ENCODE data around the gene PALM3.
"Not testable (repeated sequence)": the region's sequence is repeated elsewhere in the genome, so short reads cannot be mapped to it uniquely, and the experiment has no call there.

PALM3 gene

DNA sequence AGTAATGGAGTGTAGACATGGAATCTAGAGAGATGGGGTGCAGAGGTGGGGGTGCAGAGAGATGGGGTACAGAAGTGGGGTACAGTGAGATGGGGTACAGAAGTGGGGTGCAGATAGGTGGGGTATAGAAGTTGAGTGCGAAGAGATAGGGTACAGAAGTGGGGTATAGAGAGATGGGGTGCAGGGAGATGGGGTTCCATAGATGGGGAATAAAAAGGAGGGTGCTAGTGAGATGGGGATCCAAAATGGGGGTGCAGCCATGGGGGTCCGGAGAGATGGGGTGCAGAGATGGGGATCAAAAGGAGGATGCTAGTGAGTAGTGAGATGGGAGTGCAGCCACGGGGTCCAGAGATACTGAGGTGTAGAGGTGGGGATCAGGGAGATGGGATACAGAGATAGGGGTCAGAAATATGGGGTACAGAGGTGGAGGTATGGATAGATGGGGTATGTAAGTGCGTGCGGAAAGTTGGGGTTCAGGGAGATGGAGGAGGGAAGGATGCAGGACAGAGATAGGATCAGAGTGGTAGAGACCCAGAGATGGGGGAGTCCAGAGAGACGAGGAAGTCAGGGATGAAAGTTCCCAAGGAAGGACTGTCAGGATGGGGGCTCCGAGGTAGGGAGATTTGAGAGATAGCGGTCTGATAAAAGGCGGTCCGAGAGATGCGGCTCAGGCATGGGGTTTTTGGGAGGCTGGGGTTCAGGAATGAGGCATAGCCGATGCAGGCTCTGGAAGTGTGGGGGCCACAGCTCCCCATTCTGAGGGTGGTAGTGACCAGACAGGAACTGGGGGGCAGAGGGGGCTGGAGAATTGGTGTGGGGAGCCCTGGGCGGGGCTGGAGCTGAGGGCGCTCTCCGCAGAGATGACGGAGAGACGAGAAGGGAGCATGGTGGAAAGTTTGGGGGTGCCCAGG is 3.4 kb downstream of the PALM3 start:
- DNase-seq (ENCODE audit: low read depth): no peak

DNA sequence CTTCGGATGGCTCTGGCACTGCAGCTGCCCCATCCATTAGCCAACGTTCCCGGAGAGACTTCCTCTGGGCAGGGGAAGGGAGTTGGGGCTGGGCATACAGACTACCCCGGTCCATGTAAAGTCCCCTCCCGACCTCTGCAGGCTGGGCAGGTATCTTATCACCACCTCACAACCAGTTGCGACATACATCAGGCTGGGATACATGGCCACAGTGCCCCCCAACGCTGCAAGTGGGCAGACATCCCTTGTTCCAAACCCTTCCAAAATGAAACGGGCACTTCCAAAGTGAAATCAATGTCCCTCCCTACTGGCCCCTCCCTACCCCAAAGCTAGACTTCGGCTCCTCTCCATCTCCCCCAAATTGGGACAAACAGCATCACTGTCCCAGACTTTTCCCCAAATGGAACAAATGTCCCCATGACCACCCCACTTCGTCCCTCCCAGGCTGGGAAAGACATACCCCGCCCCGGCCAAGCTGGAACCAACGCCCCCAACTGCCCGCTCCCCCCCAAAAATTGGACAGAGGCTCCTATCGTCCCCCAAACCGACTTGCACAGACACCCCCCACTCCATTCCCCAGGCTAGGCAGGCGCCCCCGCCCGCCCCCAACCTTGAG is 5.0 kb downstream of the PALM3 start:
- DNase-seq (ENCODE audit: low read depth): no peak

DNA sequence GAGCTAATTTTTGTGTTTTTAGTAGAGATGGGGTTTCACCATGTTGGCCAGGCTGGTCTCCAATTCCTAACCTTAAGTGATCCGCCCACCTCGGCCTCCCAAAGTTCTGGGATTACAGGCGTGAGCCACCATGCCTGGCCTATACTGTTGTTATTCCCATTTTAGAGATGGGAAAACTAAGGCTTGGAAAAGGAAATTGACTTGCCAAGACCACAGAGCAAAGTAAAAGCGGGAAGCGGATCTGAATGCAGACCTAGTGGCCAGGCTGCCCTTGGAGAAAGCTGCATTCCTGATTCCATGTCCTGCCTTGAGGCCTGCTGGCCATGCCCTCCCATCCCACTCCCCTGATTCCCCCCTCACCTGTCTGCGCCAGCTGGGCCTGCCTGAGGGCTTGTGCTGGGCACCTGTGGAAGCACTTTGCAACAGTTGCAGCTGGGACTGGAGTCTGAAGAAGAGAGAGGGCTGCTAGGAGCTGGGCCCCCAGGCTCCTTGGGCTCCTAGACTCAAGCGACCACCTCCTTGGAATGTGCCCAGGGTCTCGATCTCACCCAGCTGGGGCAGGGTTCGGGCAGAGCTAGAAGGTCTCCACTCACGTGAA is 5.7 kb downstream of the PALM3 start:
- no peak for DNase-seq (ENCODE audit: low read depth)

DNA sequence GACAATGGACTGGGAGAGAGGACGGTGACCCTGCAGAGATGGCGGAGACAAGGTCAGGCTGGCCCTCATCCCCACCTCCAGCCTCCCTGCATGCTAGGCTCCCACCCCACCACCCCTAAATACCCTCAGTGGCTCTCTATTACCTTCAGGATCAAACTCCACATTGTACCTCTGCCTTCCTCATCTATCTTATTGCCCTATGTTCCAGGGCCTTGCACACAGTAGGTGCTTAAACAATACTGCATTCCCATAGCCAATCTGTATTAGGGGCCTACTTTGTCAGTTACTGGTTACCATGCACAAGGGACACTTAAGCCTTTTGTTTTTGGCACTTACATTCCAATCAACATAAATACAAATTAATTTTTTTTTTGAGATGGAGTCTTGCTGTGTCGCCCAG is 6.5 kb downstream of the PALM3 start:
- DNase-seq (ENCODE audit: low read depth): no peak

DNA sequence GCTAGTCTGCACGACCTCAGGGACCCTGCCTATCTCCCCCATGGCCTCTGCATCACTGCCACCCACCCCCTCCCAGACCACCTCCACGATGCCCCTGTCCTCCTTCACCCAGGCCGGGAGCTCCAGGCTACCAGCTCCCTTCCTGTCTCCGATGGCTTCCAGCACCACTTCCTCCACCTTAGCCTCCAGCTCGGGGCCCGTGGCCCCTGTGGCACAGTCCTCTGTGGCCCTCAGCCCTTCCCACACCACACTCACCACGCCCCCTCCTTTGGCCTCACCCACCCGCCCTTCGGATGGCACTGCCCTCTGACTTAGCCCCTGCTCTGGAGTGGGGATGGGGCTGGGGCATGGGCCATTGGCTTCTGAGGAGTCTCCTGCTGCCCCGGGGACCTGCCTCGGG is 7.2 kb downstream of the PALM3 start:
- DNase-seq (ENCODE audit: low read depth): no peak

DNA sequence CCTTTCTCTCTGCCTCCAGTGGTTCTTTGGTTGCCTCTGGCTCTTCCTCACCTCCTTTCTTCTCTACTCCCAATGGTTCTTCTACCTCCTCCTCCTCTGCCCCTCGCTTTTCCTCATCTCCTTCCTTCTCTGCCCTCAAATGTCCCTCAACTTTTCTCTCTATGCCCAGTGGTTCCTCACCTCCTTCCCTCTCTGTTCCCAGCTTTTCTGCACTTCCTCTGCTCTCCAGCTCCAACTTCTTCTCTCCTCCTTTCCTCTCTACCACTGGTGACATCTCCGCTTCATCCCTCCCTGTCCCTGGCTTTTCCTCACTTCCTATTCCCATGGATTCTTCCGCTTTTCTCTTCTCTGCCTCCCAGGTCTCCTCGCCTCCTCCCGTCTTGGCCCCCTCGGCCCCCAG is 7.8 kb downstream of the PALM3 start:
- DNase-seq (ENCODE audit: low read depth): no peak

DNA sequence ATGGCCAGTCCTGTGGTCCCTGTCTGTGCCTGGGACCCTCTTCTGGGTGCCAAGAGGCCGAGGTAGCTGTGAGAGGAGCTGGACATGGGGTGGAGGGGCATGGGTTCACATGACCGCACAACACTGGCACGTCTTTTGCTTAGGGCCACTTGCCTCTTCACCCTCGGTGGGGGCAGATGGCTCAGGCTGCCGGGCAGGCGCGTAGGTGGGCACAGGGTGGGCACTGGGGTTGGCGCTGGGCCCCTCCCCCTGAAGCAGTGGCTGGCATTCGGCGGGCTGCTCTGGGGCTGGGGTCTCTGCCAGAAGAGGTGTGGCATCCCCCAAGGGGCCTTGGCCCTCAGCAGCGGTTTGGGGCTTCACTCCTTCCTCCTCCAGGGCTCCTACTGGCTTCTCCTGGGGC is 8.4 kb downstream of the PALM3 start:
- DNase-seq (ENCODE audit: low read depth): no peak

DNA sequence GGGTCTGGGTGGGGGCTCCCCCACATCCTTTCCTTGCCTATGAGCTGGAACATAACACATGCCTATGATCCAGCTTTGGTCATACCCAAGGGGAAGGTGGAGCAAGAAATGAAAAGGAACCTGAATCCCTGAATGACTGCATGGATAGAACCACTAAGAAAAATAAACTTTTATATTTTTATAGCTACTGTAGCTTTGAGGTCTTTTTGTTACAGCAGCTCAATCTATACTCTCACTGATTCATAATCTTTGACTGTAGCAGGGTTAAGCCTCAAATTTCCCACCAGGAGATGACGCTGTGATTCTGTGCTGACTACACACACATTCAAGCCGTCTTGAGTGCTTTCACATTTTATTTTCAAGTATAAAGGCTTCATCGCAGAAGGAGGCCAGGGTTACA is 8.8 kb downstream of the PALM3 start:
- DNase-seq (ENCODE audit: low read depth): no peak

DNA sequence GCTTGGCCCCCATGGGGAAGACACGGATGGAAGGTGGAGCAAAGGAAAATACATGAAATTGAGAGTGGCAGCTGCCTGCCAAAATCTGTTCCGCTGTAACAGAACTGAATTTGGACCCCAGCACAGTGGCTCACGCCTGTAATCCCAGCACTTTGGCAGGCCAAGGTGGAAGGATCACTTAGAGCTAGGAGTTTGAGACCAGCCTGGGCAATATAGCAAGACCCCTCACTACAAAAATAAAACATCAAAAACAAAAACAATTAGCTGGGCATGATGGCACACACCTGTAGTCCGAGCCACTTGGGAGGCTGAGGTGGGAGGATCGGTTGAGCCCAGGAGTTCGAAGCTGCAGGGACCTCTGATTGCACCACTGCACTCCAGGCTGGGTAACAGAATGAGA is 9.4 kb downstream of the PALM3 start:
- no peak for DNase-seq (ENCODE audit: low read depth)

DNA sequence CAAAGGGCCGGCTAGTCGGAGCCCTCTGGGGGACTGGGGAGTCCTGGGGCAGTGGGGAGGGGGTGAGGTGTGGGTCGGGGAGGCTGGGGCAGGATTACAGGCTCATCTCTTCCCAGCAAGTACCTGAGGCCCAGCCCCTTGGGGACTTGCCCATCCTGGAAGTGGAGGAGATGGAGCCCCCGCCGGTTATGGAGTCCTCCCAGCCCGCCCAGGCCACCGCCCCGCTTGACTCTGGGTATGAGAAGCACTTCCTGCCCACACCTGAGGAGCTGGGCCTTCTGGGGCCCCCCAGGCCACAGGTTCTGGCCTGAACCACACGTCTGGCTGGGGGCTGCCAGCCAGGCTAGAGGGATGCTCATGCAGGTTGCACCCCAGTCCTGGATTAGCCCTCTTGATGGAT is 9.9 kb downstream of the PALM3 start:
- no peak for DNase-seq (ENCODE audit: low read depth)

DNA sequence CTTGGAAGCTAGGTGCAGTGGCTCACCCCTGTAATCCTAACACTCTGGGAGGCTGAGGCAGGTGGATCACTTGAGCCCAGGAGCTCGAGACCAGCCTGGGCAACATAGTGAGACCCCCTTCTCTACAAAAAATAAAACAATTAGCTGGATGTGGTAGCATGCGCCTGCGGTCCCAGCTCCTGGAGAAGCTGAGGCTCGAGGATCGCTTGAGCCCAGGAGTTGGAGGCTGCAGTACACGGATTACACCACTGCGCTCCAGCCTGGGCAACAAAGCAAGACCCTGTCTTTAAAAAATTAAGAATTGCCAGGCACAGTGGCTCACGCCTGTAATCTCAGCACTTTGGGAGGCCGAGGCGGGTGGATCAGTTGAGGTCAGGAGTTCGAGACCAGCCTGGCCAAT is 10.9 kb downstream of the PALM3 start:
- not testable (repeated sequence) for DNase-seq (ENCODE audit: low read depth)

DNA sequence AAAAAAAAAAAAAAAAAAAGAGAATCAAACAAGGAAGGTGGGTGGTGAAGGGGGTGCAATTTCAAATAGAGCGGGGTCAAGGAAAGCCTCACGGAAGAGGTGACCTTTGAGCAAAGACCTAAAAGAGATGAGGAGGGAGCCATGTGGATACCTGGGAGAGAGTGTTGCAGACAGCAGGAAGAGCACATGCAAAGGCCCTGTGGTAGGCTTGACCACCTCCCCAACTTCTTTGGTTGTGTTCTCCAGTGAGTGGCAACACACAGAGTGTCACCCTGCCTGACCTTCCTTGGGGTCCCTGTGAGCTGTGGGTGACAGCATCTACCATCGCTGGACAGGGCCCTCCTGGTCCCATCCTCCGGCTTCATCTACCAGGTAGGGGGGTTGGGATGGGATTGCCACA is 11.4 kb downstream of the PALM3 start:
- DNase-seq (ENCODE audit: low read depth): no peak

DNA sequence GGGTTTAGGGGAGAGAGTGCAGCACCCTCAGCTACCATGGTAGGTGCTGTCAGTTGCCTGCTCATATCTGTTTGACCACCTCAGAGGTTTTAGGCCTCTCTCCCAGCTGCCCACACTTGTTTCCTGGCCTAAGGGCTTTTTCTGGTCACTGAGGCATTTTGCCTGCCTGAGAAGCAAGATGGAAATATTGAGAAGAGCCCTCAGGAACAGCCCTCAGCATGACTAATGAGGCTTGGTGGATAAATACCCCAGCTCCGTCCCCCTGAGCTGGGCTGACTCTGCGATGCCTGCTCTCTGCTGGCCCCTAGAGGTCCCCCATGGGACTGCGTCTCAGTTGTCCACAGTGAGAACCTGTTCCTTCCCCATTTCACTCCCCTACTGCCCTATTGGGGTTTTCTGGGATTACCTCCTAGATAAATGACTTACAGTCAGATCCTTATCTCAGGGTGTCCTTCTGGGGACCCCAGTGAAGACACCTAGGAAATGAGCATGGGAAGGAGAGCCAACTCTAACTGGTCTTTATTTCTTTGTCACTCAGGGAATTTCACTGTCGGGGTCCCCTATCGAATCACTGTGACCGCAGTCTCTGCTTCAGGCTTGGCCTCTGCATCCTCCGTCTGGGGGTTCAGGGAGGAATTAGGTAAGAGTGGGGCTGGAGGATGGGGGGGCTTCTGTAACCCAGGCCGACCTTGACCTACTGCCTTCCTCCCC is 13.3 kb downstream of the PALM3 start:
- DNase-seq (ENCODE audit: low read depth): peak; percentile 71

DNA sequence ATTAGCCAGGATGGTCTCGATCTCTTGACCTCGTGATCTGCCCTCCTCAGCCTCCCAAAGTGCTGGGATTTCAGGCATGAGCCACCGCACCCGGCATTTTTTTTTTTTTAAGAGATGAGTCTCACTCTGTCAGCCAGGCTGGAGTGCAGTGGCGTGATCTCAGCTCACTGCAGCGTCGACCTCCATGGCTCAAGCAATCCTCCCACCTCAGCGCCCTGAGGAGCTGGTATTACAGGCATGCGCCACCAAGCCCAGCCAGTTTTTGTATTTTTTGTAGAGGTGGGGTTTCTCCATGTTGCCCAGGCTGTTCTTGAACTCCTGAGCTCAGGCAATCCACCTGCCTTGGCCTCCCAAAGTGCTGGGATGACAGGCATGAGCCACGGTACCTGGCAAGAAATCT is 14.0 kb downstream of the PALM3 start:
- not testable (repeated sequence) for DNase-seq (ENCODE audit: low read depth)

DNA sequence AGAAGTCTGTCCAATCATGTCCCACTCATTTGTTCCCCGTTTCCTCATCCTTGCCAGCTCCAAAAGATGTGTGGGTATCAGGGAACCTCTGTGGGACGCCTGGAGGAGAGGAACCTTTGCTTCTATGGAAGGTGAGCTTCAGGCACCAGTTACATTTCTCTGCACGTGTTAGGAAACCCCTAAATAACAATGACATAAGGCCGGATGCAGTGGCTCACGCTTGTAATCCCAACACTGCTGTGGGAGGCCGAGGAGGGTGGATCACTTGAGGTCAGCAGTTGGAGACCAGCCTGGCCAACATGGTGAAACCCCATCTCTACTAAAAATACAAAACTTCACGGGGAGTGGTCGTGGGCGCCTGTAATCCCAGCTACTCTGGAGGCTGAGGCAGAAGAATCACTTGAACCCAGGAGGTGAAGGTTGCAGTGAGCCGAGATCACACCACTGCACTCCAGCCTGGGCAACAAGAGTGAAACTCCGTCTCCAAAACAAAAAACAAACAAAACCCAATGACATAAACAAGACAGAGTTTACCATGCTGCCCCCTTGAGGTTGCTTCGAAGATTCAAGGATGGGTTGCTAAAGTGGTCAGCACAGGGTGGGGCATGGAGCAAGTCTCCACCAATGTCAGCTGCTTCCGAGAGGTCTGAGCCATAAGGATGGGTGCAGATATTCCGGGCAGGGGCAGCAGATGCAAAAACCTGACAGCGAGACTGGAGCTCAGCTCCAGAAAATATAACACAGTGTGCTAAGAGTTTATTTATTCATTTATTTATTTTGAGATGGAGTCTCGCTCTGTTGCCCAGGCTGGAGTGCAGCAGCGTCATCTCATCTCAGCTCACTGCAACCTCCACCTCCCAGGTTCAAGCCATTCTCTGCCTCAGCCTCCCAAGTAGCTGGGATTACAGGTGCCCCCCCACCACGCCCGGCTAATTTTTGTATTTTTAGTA is 18.9 kb downstream of the PALM3 start:
- not testable (repeated sequence) for DNase-seq (ENCODE audit: low read depth)

DNA sequence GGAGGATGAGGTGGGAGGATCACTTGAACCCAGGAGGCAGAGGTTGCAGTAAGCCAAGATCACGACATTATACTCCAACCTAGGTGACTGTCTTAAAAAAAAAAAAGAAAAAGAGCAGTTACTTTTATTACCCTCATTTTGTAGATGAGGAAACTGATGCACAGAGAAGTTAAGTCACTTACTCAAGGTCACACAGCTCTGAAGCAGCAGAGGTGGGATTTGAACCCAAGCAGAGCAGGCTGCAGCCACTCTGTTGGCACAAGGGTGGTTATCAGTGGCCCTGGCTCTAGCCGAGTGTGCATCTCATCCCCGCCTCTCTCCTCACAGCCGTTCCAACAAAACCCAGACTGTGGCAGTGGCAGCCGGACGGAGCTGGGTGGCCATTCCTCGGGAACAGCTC is 22.7 kb downstream of the PALM3 start:
- DNase-seq (ENCODE audit: low read depth): no peak

DNA sequence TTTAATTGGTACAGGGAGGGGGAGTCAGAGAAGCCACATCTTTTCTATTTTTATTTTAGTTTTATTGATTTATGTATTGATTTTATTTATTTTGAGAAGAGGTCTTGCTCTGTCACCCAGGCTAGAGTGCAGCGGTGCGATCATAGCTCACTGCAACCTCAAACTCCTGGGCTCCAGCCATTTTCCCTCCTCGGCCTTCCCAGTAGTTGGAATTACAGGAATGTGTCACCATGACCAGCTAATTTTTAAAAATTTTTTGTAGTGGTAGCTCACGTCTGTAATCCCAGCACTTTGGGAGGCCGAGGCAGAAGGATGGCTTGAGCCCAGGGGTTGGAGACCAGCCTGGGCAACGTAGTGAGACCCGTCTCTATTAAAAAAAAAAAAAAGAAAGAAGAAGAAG is 26.2 kb downstream of the PALM3 start:
- no peak for DNase-seq (ENCODE audit: low read depth)

DNA sequence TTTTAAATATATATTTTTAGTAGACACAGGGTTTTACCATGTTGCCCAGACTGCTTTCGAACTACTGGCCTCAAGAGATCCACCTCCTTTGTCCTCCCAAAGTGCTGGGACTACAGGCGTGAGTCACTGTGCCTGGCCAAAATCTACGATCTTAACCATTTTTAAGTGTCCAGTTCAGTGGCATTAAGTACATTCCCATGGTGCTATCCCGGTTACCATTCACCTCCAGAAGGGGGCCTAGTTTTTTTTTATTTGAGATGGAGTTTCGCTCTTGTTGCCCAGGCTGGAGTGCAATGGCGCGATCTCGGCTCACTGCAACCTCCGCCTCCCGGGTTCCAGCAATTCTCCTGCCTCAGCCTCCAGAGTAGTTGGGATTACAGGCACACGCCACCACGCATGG is 26.7 kb downstream of the PALM3 start:
- DNase-seq (ENCODE audit: low read depth): not testable (repeated sequence)

DNA sequence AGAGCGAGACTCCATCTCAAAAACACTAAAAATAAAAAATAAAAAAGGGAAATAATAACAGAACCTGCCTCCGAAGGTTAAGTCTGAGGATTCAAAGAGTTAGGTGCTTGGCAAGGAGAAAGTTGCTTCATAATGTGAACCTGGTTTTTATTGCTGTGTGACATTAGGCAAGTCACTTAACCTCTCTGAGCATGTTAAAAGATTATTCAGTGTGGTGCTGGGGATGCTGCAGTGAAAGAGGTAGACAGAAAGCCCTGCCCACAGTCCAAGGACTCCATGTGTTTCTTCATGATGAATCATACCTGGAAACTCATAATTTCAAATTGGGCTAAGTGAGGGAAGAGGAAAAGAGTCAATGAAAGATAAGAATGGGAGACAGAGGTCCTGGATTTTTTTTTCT is 27.9 kb downstream of the PALM3 start:
- no peak for DNase-seq (ENCODE audit: low read depth)

DNA sequence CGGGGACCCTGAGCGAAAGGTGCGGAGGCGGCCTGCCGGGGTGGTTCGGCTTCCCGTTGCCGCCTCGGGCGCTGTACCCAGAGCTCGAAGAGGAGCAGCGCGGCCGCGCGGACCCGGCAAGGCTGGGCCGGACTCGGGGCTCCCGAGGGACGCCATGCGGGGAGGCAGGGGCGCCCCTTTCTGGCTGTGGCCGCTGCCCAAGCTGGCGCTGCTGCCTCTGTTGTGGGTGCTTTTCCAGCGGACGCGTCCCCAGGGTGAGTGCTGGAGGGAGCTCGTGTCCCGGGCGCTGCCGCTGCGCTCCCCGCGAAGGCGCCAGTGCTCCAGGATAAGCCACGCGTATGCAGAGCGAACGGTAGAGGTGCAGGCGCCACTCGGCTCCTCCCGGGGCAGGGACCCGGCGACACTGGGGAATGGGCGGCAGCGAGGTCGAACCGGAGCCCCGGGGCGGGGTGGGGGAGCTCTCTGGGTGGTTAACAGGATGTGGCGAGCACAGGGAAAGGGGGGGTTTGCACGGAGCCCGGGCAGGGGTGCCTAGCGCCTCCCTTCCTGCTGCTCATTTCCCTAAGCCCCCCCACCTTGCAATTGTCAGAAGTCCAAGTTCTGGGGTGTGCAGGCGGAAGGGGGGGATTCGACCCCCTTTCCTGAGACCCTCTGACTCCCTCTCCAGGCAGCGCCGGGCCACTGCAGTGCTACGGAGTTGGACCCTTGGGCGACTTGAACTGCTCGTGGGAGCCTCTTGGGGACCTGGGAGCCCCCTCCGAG is 30.0 kb downstream of the PALM3 start, which contains the start of gene IL27RA:
Gene IL27RA (plus strand): TSS at position 44 of the 762 bp plus-strand sequence. CDS start 111 bp downstream, at position 155.
- DNase-seq (ENCODE audit: low read depth): peak; percentile 60
